OCI-M1 (cell line): ENCODE results near the gene DPP6.
A peak's percentile ranks its signal among the peaks of the same experiment; 100 is the strongest.
"Not testable (repeated sequence)": the region's sequence is repeated elsewhere in the genome, so short reads cannot be mapped to it uniquely, and the experiment has no call there.

Experiments
- DNase-seq: peaks from one replicate; lab custom pipeline; 2025; lab: John Stamatoyannopoulos, UW

DPP6 gene

GRCh38 chr7:154656618-154657017, 604.4 kb downstream of the DPP6 start:
- DNase-seq: no peak

- no peak for DNase-seq
Observed at GRCh38 chr7:154666768-154667167, 614.6 kb downstream of the DPP6 start.

- DNase-seq: peak; percentile 5
Observed at GRCh38 chr7:154672659-154673415, 620.6 kb downstream of the DPP6 start.

- no peak for DNase-seq
Observed at GRCh38 chr7:154674191-154674590, 622.0 kb downstream of the DPP6 start.

- no peak for DNase-seq
Observed at GRCh38 chr7:154675560-154675959, 623.4 kb downstream of the DPP6 start.

- not testable (repeated sequence) for DNase-seq
Observed at GRCh38 chr7:154676033-154676421, 623.8 kb downstream of the DPP6 start.

GRCh38 chr7:154676422-154677073, 624.4 kb downstream of the DPP6 start:
- DNase-seq: peak; percentile 95

GRCh38 chr7:154677454-154677853, 625.3 kb downstream of the DPP6 start:
- DNase-seq: no peak

- DNase-seq: not testable (repeated sequence)
Observed at GRCh38 chr7:154678001-154678550, 625.9 kb downstream of the DPP6 start.

GRCh38 chr7:154679379-154680053, 627.3 kb downstream of the DPP6 start:
- DNase-seq: no peak

- no peak for DNase-seq
Observed at GRCh38 chr7:154680894-154681659, 628.9 kb downstream of the DPP6 start.

GRCh38 chr7:154682003-154682402, 629.8 kb downstream of the DPP6 start:
- no peak for DNase-seq

GRCh38 chr7:154684666-154685563, 632.7 kb downstream of the DPP6 start:
- DNase-seq: peak; percentile 25

GRCh38 chr7:154685564-154685901, 633.3 kb downstream of the DPP6 start:
- DNase-seq: no peak

- no peak for DNase-seq
Observed at GRCh38 chr7:154686305-154686704, 634.1 kb downstream of the DPP6 start.

GRCh38 chr7:154688952-154689351, 636.8 kb downstream of the DPP6 start:
- no peak for DNase-seq

GRCh38 chr7:154690411-154690810, 638.2 kb downstream of the DPP6 start:
- no peak for DNase-seq

- no peak for DNase-seq
Observed at GRCh38 chr7:154693661-154694060, 641.5 kb downstream of the DPP6 start.

GRCh38 chr7:154695836-154696235, 643.6 kb downstream of the DPP6 start:
- no peak for DNase-seq

- no peak for DNase-seq
Observed at GRCh38 chr7:154696556-154696955, 644.4 kb downstream of the DPP6 start.

GRCh38 chr7:154698726-154699291, 646.6 kb downstream of the DPP6 start:
- DNase-seq: peak; percentile 29
